Measurements from ENCODE around the gene LRP8. TPM values are rescaled to one million over a fixed set of nuclear protein-coding genes. Genes with fewer than 3 reads are reported as not detected.
"Not testable (repeated sequence)": the region's sequence is repeated elsewhere in the genome, so short reads cannot be mapped to it uniquely, and the experiment has no call there.

LRP8 gene
- total RNA-seq, 1 donor from 2014 or later: 4.4 TPM

DNA sequence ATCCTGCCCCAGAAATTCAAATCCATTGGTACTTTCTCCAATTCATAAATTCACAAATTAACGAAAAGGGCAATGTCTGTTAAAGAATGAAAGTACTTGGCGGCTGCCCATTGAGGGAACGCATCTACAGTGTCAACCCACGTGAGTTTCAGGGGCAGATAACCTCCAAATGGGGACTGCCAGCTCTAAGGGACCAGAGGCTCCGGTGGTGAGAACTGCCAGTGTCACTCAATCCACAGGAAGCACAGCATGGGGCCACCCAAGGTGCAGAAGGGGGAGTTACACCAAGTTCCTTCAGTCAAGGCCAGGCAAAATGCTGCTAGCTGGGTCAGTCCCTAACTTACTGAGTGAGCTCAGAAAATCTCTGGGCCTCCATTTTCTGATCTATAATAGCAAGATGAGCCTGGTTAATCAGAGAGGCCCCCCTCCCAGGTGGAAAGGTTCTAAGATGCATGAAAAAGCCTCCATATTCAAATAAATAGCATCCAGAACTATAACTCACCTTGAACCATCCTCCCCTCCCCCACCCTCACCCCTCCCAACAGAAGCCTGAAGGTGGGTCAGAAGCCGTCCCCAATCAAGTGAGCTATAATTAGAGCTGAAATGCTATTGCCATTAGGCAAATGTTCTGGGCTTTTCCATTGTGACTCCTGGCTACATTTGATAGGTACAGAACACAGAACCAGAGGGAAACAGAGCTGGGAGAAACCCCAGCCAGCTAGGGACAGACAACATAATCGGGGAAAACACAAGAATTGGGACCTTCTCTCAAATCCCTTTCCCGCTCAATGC, 41.7 kb downstream of the LRP8 start:
- Mint-ChIP-seq H3K4me1 (ENCODE audit: low read depth) (peaks cover 3% of the 10 kb centered on the region), H3K9me3 (ENCODE audit: low read depth) (no peaks in the 10 kb centered on the region), H3K36me3 (ENCODE audit: insufficient read depth) (no peaks in the 10 kb centered on the region), H3K27ac (no peak overlapping the region), H3K4me3 (ENCODE audit: low read depth) (no peak overlapping the region), H3K27me3 (peaks cover 17% of the 10 kb centered on the region)
- TF ChIP-seq, protein P1, sequence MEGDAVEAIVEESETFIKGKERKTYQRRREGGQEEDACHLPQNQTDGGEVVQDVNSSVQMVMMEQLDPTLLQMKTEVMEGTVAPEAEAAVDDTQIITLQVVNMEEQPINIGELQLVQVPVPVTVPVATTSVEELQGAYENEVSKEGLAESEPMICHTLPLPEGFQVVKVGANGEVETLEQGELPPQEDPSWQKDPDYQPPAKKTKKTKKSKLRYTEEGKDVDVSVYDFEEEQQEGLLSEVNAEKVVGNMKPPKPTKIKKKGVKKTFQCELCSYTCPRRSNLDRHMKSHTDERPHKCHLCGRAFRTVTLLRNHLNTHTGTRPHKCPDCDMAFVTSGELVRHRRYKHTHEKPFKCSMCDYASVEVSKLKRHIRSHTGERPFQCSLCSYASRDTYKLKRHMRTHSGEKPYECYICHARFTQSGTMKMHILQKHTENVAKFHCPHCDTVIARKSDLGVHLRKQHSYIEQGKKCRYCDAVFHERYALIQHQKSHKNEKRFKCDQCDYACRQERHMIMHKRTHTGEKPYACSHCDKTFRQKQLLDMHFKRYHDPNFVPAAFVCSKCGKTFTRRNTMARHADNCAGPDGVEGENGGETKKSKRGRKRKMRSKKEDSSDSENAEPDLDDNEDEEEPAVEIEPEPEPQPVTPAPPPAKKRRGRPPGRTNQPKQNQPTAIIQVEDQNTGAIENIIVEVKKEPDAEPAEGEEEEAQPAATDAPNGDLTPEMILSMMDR (IDR thresholded peaks at IDR 0.05; ENCODE audit: unreplicated experiment): no peak
- no peak for DNase-seq (ENCODE audit: low spot score, unreplicated experiment)

DNA sequence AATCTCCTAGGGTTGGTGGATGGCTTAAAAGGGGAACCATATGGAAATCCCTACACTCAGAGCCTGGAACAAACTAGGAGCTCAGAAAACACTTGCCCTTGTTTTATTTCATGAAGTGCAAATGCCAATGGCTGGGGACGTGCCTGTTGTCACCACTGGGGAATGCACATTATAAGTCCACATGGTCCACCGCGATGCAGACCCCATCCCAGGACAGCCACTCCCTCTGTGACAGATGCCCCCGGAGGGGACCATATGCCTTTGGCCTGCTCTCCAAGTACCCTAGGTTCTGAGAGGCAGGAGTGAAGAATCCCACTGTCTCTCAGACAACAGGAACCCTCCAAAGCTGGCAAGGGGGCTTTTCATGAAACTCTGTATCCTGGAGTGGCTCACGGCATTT, 42.3 kb downstream of the LRP8 start:
- no peak overlapping the region for H3K4me3 Mint-ChIP-seq (ENCODE audit: low read depth)
- H3K27ac Mint-ChIP-seq: no peak overlapping the region
- no peak for DNase-seq (ENCODE audit: low spot score, unreplicated experiment)
- TF ChIP-seq, protein P1 (IDR thresholded peaks at IDR 0.05; ENCODE audit: unreplicated experiment): no peak
- H3K27me3 Mint-ChIP-seq: peaks cover 17% of the 10 kb centered on the region
- H3K36me3 Mint-ChIP-seq (ENCODE audit: insufficient read depth): no peaks in the 10 kb centered on the region
- no peaks in the 10 kb centered on the region for H3K9me3 Mint-ChIP-seq (ENCODE audit: low read depth)
- H3K4me1 Mint-ChIP-seq (ENCODE audit: low read depth): peaks cover 3% of the 10 kb centered on the region

DNA sequence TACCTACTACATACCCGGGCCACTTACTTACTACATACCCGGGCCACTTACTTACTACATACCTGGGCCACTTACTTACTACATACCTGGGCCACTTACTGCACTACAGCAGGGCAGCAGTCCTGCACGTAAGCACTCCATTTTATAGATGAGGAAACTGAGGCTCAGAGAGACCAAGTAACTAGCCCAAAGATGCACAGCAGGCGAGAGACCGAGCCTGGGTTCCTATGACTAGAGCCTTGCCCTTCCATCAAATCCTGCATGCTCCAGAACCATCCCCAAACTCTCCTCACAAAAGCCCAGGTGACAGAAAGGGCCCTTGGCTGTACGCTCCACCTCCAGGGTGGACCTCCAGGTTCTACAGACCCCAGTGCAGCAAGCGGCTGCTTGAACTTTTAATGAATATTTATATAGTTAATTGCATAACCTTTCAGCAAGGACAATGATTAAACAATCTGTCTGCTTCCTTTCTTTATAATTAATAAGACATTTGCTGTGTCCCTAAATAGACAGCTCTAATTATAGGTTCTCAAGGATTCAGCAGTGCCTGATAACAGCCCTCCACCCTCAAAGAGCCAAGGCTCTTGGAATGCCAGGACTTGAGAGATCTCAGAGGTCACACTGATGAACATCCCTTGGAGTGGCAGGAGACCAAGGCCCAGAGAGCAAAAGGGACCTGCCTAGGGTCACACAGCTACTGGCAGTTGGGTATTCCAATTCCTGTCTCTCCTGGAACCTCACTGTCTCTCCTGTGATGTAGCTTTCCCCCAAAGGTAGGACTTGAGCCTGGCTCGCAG, 43.4 kb downstream of the LRP8 start:
- no peaks in the 10 kb centered on the region for H3K36me3 Mint-ChIP-seq (ENCODE audit: insufficient read depth)
- peaks cover 12% of the 10 kb centered on the region for H3K27me3 Mint-ChIP-seq
- no peak overlapping the region for H3K4me3 Mint-ChIP-seq (ENCODE audit: low read depth)
- H3K4me1 Mint-ChIP-seq (ENCODE audit: low read depth): peaks cover 3% of the 10 kb centered on the region
- H3K27ac Mint-ChIP-seq: no peak overlapping the region
- H3K9me3 Mint-ChIP-seq (ENCODE audit: low read depth): no peaks in the 10 kb centered on the region
- TF ChIP-seq, protein P1 (IDR thresholded peaks at IDR 0.05; ENCODE audit: unreplicated experiment): no peak
- DNase-seq (ENCODE audit: low spot score, unreplicated experiment): no peak

DNA sequence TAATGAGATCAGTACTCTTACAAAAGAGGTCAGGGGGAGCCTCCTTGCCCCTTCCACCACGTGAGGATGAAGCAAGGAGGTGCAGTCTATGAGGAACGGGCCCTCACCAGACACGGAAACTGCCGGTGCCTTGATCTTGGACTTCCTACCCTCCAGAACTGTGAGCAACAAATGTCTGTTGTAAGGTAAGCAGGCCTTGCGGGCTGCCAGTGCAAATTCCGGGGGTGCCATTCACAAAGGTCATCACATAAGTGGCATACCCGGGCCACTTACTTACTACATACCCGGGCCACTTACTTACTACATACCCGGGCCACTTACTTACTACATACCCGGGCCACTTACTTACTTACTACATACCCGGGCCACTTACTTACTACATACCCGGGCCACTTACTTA, 44.7 kb downstream of the LRP8 start:
- H3K36me3 Mint-ChIP-seq (ENCODE audit: insufficient read depth): not testable (repeated sequence)

DNA sequence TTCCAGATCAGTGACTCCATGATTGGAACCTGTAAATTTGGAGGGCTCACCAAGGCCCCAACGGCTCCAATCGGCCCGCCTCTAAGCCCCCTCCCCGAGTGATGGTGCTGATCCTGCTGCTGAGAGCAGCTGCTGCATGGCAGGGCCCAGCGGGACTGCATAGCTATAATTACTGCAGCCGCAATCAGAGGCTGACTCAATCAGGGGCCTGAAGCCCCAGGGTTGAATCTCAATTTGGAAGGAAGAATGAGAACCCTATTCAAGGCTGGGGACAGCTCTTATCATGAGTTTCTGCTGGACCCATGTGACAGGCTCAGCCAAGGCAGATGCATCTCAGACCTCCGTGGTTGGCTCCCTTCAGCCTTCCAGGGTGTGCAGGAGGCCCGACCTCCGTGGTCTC, 46.7 kb downstream of the LRP8 start:
- no peaks in the 10 kb centered on the region for H3K27me3 Mint-ChIP-seq
- H3K9me3 Mint-ChIP-seq (ENCODE audit: low read depth): no peaks in the 10 kb centered on the region
- DNase-seq (ENCODE audit: low spot score, unreplicated experiment): no peak
- TF ChIP-seq, protein P1 (IDR thresholded peaks at IDR 0.05; ENCODE audit: unreplicated experiment): no peak
- H3K4me3 Mint-ChIP-seq (ENCODE audit: low read depth): no peak overlapping the region
- H3K36me3 Mint-ChIP-seq (ENCODE audit: insufficient read depth): no peaks in the 10 kb centered on the region
- no peak overlapping the region for H3K27ac Mint-ChIP-seq
- H3K4me1 Mint-ChIP-seq (ENCODE audit: low read depth): no peaks in the 10 kb centered on the region

More for the DNA sequence above, 44.7 kb downstream of the LRP8 start:
- H3K27me3 Mint-ChIP-seq; H3K27ac Mint-ChIP-seq; H3K4me3 Mint-ChIP-seq (ENCODE audit: low read depth); H3K9me3 Mint-ChIP-seq (ENCODE audit: low read depth); DNase-seq (ENCODE audit: low spot score, unreplicated experiment); H3K4me1 Mint-ChIP-seq (ENCODE audit: low read depth): not testable (repeated sequence)
